Muscle layer of colon (tissue), 2 donors: ENCODE results near the gene ADAM12.

ENCODE experiments used
- H3K27ac ChIP-seq: one replicate; pipeline ENCODE4 v1.7.0; 2013; ENCODE audit warnings: low read depth, mild to moderate bottlenecking, low read length, moderate library complexity
- H3K27me3 ChIP-seq, 2 donors: one replicate each; pipeline ENCODE4 v1.7.0; 2013; ENCODE audit warnings: low read length in 2 of 2, mild to moderate bottlenecking in 2 of 2; ENCODE audit not compliant: insufficient read depth in 2 of 2, control insufficient read depth in 1 of 2
- H3K36me3 ChIP-seq: one replicate; pipeline ENCODE4 v1.7.0; 2013; ENCODE audit warnings: mild to moderate bottlenecking, low read length; ENCODE audit not compliant: insufficient read depth
- H3K4me1 ChIP-seq: one replicate; pipeline ENCODE4 v1.7.0; 2013; ENCODE audit warnings: mild to moderate bottlenecking, low read length; ENCODE audit not compliant: insufficient read depth
- H3K4me3 ChIP-seq, 2 donors: one replicate each; pipeline ENCODE4 v1.7.0; 2013; ENCODE audit warnings: low read length in 2 of 2, low read depth in 1 of 2, mild to moderate bottlenecking in 1 of 2, moderate library complexity in 1 of 2
- H3K9ac ChIP-seq: one replicate; pipeline ENCODE4 v1.7.0; 2013; ENCODE audit warnings: low read length
- H3K9me3 ChIP-seq: one replicate; pipeline ENCODE4 v1.7.0; 2013; ENCODE audit warnings: mild to moderate bottlenecking, low read length
- donor health status: abdominal sarcoma.
- donor health status: Adenocarcinoma of cecum.

ADAM12 gene

DNA sequence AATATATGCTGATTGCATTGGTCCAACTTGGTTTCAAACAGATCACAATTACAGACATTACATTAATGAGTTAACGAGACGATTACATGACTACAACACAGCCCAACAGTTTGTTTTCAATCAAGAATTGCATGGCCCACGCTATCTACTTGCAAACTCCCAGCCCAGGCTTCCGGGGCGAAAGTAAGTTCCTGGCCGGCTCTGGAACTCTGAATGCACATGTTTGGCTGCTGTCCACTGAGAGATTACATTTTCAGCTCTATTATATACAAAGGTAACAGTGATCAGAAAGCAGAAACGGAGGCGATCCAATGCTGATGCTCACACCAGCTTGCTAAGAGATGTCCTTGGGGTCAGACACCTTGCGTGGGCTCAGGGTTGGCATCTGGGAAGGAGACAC lies 285.6 kb downstream of the ADAM12 start:
- Histone ChIP-seq H3K9ac (no peak overlapping the region), H3K27ac (no peak overlapping the region), H3K27me3 (no peaks in the 10 kb centered on the region), H3K4me3 (no peak overlapping the region), H3K4me1 (no peaks in the 10 kb centered on the region), H3K36me3 (no peaks in the 10 kb centered on the region), H3K9me3 (no peaks in the 10 kb centered on the region)

DNA sequence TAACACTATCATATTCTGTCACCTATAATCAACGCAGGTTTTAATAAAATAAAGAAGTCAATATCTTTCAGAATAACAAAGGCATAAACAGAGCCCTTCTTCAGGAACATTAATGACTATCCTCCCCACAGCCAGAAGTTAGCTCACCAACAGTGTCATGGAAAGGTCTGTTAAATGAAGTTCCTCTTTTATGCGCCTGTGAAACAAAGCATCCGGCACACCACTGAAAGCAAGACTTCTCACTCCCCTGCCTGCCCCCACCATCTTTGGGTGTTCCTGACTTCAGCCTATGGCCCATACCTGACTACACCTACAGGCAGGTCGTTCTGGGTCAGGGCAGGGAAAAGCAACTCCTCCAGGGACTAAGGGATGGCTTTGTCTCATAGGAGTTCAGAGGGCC lies 286.5 kb downstream of the ADAM12 start:
- Histone ChIP-seq H3K4me3 (no peak overlapping the region), H3K27me3 (no peaks in the 10 kb centered on the region), H3K27ac (no peak overlapping the region), H3K9me3 (no peaks in the 10 kb centered on the region), H3K4me1 (no peaks in the 10 kb centered on the region), H3K9ac (no peak overlapping the region), H3K36me3 (no peaks in the 10 kb centered on the region)

DNA sequence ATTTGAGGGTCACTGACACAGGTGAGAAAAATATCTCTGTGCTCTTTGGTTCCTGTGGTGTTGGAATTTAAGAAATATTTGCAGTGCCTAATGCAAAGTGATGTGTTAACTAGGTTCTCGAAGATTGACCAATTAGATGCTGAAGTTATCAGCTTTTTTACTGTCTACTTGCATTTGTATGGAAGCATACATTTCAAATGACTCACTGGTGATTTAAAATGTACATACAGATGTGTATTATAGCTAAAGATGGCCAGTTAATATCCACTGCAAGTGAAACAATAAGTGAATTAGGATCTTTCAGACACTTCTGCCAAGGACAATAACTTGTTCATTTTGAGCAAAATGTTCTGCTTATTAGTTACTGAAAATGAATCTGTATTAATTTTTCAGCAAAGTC lies 287.0 kb downstream of the ADAM12 start:
- Histone ChIP-seq H3K27ac (no peak overlapping the region), H3K4me3 (no peak overlapping the region), H3K9me3 (no peaks in the 10 kb centered on the region), H3K9ac (no peak overlapping the region), H3K27me3 (no peaks in the 10 kb centered on the region), H3K36me3 (no peaks in the 10 kb centered on the region), H3K4me1 (no peaks in the 10 kb centered on the region)

DNA sequence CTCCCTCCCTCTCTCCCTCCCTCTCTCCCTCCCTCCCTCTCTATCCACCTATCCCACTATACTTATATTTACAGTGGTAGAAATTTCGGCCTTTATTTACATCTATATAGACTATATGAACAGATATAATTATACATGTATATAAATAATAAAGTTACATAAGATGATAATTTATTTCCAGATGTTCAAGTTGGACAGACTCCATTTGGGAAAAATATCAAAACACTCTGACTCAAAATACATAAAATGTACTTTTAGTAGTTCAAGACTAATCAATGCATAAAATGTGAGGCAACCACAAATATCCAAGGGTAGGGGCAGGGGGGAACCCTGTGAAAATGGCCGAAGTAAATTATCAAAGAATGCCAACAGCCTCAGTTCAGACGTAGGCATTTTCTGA lies 288.9 kb downstream of the ADAM12 start:
- H3K27me3 ChIP-seq, result no peaks in the 10 kb centered on the region
- H3K9ac ChIP-seq, result no peak overlapping the region
- H3K36me3 ChIP-seq, result no peaks in the 10 kb centered on the region
- no peaks in the 10 kb centered on the region for H3K4me1 ChIP-seq
- H3K4me3 ChIP-seq, result no peak overlapping the region
- H3K27ac ChIP-seq, result no peak overlapping the region
- H3K9me3 ChIP-seq, result no peaks in the 10 kb centered on the region

DNA sequence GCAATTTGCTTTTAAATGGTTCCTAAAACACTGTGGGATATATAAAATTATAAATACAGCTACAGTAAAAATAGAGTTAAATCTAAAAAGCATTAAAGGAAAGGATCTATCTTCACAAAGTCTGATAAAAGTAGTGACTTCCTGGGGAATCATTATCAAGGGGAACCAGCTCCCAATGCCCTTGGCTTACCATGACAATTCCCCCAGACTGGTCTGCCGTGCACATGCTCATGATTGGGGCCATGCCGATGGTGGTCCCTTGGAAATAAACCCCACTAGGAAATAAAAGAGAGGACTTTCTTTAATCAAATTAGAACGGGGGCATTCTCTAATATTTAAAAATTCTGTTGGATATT lies 290.1 kb downstream of the ADAM12 start:
- no peak overlapping the region for H3K9ac ChIP-seq
- H3K27me3 ChIP-seq, result no peaks in the 10 kb centered on the region
- no peaks in the 10 kb centered on the region for H3K4me1 ChIP-seq
- no peak overlapping the region for H3K4me3 ChIP-seq
- H3K36me3 ChIP-seq, result no peaks in the 10 kb centered on the region
- H3K27ac ChIP-seq, result no peak overlapping the region
- H3K9me3 ChIP-seq, result no peaks in the 10 kb centered on the region

DNA sequence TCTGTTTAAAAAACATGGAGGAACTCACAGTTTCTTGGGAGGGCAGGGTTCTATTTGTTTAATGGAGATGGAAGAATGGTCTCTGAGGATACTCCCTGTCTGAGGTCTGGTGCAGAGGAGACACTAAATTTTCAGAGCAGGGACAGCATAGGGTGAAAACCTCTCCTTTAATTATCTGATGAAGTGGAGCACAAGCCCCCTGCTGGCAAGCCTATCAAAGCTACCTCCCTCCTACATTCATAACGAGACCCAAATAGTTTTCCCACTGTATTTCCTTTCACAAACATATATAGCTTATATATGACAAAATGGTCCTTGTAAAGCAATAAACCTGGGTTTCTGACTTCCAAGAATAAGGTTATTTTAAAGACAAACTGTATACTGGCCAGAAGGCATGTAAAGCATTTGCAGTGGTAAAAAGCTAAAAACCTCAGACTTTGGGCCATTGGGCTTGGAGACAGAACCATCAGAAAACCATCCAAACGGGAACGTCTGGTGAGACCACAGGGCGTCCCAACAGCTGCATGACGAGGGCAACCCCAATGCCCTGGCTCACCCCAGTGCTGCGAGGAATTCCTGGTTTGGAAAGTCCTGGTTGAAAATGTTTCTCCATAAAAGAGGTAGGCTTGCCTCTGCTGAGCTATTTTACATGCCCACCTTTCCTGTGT lies 290.6 kb downstream of the ADAM12 start:
- Histone ChIP-seq H3K9ac (no peak overlapping the region), H3K27ac (no peak overlapping the region), H3K27me3 (no peaks in the 10 kb centered on the region), H3K36me3 (no peaks in the 10 kb centered on the region), H3K4me3 (no peak overlapping the region), H3K4me1 (no peaks in the 10 kb centered on the region), H3K9me3 (no peaks in the 10 kb centered on the region)

DNA sequence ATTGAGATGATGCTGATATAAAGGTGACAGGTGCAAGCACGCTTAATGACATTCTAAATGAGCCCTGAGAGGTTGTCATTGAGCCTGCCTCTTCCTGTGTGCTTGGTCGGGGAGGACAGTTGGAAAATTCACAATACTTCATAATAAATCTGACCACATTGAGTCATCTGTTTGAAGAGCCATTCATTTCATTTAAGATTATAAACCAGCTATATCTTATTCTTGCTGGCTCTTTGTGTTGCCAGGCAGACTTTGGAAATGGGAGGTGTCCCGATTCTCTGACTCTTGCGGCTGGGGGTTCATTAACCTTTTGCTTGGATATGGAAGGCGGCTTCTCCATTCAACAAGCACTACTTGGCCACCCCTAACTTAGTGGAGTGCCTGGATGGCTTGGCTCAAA lies 293.7 kb downstream of the ADAM12 start:
- H3K4me3 ChIP-seq, result no peak overlapping the region
- H3K9me3 ChIP-seq, result no peaks in the 10 kb centered on the region
- H3K4me1 ChIP-seq, result no peaks in the 10 kb centered on the region

DNA sequence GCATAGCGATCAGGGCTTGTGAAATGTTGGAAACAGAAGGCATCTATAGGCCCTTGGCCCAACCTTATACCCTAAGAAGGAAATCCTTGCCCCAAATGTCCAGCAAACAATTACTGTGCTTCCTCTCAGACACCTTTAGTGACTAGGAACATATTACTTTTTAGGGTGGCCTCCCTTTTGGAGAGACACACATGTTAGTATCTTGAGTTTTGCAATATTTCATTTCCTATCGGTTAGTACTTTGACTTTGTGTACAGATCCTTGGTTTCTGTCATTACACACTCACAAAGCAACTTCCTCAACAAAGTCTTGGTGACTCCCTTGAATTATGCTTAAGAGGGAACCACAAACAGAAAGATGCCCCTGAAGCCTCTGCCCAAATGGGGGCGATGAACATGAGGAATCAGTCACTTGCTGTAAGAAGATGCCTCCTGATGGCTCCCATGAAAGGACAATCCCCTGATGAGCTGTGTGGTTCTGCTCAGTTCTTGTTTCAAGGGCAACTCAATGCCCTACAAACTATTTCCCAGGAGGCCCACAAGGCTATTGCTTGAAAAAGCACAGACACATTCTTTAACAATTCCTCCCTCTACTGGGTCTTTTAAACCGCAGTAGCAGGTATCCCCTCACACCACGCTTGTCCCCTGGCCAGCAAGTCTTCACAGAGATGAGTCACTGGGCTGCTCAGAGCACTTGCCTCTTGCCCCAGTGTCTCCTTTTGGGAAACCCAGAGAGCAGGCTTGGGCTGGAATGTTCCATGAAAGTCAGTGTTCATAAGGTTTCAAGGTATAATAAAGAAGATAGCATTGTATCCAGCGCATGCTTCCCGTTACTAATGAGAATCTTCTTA lies 295.7 kb downstream of the ADAM12 start:
- Histone ChIP-seq H3K27ac (no peak overlapping the region), H3K4me3 (no peak overlapping the region), H3K27me3 (no peaks in the 10 kb centered on the region), H3K9me3 (no peaks in the 10 kb centered on the region), H3K9ac (no peak overlapping the region), H3K36me3 (no peaks in the 10 kb centered on the region), H3K4me1 (no peaks in the 10 kb centered on the region)

More for the DNA sequence above, 293.7 kb downstream of the ADAM12 start:
- Histone ChIP-seq H3K36me3 (no peaks in the 10 kb centered on the region), H3K27ac (no peak overlapping the region), H3K9ac (no peak overlapping the region), H3K27me3 (no peaks in the 10 kb centered on the region)

DNA sequence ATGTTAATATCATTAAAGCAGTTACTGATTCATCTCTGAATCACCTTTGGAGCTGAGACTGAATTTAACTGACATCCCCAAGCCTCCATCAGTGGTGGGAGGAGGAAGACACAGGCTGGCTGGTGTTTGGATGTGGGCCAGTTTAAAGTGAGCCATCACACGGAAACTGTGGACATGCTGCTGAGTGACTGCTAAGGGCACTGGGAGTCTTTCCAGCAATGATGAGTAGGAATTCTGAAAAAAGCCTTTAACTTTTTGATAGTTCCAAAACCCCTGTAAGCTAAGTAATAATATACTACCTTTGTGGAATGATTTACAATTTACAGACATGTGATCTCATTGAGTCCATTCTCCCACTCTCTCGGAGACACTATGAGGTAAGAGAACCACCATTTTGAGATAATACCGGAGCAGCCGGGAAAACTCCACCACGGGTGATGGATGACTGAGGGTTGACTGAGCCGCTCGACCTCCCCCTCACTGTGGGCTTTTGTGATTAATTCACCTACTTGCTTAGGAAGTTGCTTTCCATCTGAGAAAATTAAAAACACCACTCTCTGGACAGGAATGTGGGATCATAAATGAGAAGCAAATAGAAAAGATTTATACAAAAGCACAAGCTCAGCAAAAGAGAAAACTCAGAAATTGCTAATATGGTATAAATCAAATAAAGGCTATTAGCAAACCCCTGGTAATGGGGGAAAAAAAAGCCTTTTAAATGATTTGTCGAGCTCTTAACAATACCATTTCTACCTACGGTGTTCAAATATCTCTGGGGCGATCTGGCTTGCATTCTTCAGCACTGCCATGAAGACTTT lies 297.2 kb downstream of the ADAM12 start:
- Histone ChIP-seq H3K9me3 (no peaks in the 10 kb centered on the region), H3K36me3 (no peaks in the 10 kb centered on the region), H3K4me1 (no peaks in the 10 kb centered on the region), H3K27ac (no peak overlapping the region), H3K4me3 (no peak overlapping the region), H3K27me3 (no peaks in the 10 kb centered on the region), H3K9ac (no peak overlapping the region)

DNA sequence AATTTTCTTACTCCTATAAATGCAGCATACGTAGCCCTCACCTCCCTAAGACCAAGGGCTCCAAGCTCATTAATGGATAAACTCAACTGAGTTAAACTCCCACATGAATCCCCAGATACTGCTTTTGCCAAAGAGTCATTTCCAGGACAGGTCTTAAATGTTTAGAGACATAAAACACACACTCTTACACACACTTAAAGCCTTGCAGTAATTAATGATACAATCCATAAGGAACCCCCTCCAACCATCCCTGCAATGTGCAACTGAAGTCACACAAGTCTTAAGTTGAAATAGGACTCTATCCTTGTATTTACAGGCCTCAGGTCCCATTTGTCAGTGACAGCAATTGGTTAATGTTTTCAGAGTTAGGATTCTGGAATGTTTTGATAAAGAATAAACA lies 297.8 kb downstream of the ADAM12 start:
- Histone ChIP-seq H3K4me3 (no peak overlapping the region), H3K9ac (no peak overlapping the region), H3K27me3 (no peaks in the 10 kb centered on the region), H3K36me3 (no peaks in the 10 kb centered on the region), H3K4me1 (no peaks in the 10 kb centered on the region), H3K27ac (no peak overlapping the region), H3K9me3 (no peaks in the 10 kb centered on the region)

DNA sequence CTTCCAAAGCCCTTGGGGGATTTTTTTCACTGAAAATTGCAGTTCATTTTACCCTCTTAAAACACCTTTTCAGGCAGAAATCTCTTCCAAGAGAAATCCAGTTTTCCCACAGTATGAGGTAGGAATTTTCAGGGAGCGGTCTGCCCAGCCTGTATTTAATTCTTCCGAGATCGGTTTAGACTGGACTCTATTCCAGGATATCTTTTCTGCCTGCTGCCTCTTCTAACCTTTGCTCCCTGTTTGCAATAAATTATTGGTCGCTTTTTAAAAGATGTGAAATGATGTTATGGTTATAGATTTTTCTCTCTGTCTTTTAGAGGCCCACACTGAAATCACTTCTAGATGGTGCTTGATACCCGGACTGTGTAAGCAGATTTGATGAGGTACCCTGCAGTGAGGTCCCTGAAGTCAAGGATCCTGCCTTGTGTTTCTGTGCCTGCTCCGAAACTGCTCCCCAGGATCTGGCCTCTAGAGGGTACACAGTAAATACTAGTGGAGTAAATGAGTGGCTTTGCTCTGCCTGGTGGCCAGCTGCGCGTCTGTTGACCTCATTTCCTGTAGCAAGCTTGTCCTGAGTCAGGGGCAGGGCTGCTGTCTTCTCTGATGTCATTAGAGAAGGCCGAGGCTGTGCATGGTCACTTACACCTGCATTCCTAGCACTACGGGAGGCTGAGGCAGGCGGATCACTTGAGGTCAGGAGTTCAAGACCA lies 300.3 kb downstream of the ADAM12 start:
- no peaks in the 10 kb centered on the region for H3K4me1 ChIP-seq
- no peaks in the 10 kb centered on the region for H3K27me3 ChIP-seq
- H3K9me3 ChIP-seq, result no peaks in the 10 kb centered on the region
- no peak overlapping the region for H3K27ac ChIP-seq
- no peak overlapping the region for H3K4me3 ChIP-seq
- no peak overlapping the region for H3K9ac ChIP-seq
- no peaks in the 10 kb centered on the region for H3K36me3 ChIP-seq
